OCI-LY7 (cell line): ENCODE results near the gene CEP70.

Source experiments
- CTCF ChIP-seq: fragments of 200-600 bp; sonication (generic); conservative IDR thresholded peaks from 2 replicates; pipeline ENCODE4 v1.5.1; 2014; ENCODE audit warnings: mild to moderate bottlenecking, antibody characterized with exemption, low read length, moderate library complexity, mixed read lengths
- EZH2phosphoT487 ChIP-seq: fragments of 200-600 bp; sonication (generic); IDR thresholded peaks from 2 replicates; pipeline ENCODE4 v1.6.1; 2018; ENCODE audit warnings: low read depth, borderline replicate concordance, mild to moderate bottlenecking, mixed run types, antibody characterized with exemption, low read length, moderate library complexity, mixed read lengths

DNA sequence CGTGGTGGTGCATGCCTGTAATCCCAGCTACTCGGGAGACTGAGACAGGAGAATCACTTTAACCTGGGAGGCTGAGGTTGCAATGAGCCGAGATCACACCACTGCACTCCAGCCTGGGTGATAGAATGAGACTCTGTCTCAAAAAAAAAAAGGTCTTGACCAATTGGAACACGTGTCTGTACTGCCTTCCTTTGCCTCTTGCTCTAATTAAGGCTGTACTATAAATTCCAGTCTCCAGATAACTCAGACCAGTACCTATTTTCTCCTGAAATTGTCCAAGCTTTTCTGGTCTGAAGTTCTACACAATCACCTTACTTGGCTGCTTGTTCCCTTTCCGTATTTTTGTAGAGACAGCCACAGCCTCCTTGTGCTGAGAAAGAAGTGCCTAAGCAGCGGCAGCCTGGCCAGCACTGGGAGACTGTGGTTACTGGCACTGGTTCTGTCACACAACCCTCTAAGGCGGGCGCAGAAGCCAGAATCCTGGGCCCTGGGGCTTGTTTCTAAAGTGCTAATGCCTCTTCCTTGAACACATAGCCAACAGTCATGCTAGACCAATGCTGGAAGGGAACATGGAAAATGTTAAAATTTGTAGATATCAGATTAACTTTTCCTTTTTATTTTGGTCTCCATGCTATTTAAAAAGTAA is 6.2 kb upstream of the CEP70 start:
- TF ChIP-seq CTCF (no peak), EZH2phosphoT487 (no peak)
